ENCODE results near the gene COPS2. TPM values are rescaled to one million over a fixed set of nuclear protein-coding genes. Genes with fewer than 3 reads are reported as not detected.

The COPS2 gene
- total and polyA plus RNA-seq, 9 of the 15 experiments (the other 6 are each of a cell fraction or from before 2014, with no cell fraction given): 66.4 to 154 (median 117) TPM

DNA sequence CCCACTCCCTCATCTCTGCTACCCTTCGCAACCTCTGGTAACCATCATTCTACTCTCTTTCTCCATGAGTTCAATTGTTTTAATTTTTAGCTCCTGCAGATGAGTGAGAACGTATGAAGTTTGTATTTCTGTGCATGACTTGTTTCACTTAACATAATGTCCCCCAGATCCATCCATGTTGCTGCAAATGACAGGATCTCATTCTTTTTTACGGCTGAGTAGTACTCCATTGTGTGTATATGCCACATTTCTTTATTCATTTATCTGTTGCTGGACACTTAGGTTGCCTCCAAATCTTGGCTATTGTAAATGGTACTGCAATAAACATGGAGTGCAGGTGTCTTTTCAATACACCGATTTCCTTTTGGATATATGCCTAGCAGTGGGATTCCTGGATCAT is 26.7 kb upstream of the COPS2 start:
- TF ChIP-seq RBM17 (IDR thresholded peaks at IDR 0.05; ENCODE audit: borderline replicate concordance, low read depth, low read length): no peak
- TF ChIP-seq RBM25 (IDR thresholded peaks at IDR 0.05; ENCODE audit: low read depth, low read length, severe bottlenecking): peak; percentile 32
- TF ChIP-seq ZNF146 (CRISPR knock-in tag; IDR thresholded peaks at IDR 0.05; ENCODE audit: unreplicated experiment): peak; percentile 60
- TF ChIP-seq ZNF212 (CRISPR knock-in tag; IDR thresholded peaks at IDR 0.05): no peak
- TF ChIP-seq ZNF239 (CRISPR knock-in tag; IDR thresholded peaks at IDR 0.05): no peak
- Histone ChIP-seq H3K27me3 (ENCODE audit: control insufficient read depth in 2 of 2, insufficient read depth in 2 of 2, low read length in 2 of 2) (no peaks in the 10 kb centered on the region), H2AFZ (ENCODE audit: low read depth, low read length) (no peak overlapping the region), H4K20me1 (replicated peaks; ENCODE audit: control insufficient read depth, insufficient read depth, low read length) (no peaks in the 10 kb centered on the region), H3K36me3 (ENCODE audit: control insufficient read depth, insufficient read depth, low read length) (peaks cover 19% of the 10 kb centered on the region), H3K27ac (ENCODE audit: extremely low read depth, low read depth, low read length) (no peak overlapping the region), H3K9me3 (replicated peaks; ENCODE audit: control insufficient read depth, insufficient read depth, low read depth, low read length) (no peaks in the 10 kb centered on the region; the same call in 1 of the 2 replicates), H3K4me2 (ENCODE audit: insufficient read depth, low read length) (no peak overlapping the region), H3K9me1 (ENCODE audit: control insufficient read depth, insufficient read depth, low read length) (no peaks in the 10 kb centered on the region), H3K9ac (ENCODE audit: insufficient read depth in 1 of 2, low read depth in 2 of 2, low read length in 2 of 2) (no peak overlapping the region), H3K4me1 (replicated peaks in 1 of 2; ENCODE audit: control insufficient read depth in 2 of 2, insufficient read depth in 2 of 2, low read length in 2 of 2) (peaks cover 0 to 6% of the 10 kb centered on the region in 2 experiments; a peak in 3 of 5 replicates), H3K79me2 (ENCODE audit: control insufficient read depth, insufficient read depth, low read length) (peaks cover 74% of the 10 kb centered on the region), H3K4me3 (no peak overlapping the region)
- DNase-seq (ENCODE audit: extremely low read depth in 1 of 4, low spot score in 3 of 4): no peak
- no peak for FAIRE-seq
- ChIA-PET CTCF (ENCODE audit: low intra/inter-chr PET ratio) (no interaction called here), POLR2A (no interaction called here)
- in situ Hi-C loops (cut with MboI): no loop called here
- intact Hi-C loops (cut with micrococcal nuclease): no loop called here
- 98% methylated on average over 4 of the region's 4 CpGs for WGBS (ENCODE audit: insufficient coverage, low coverage, missing lambda C conversion rate)
- BruUV-seq (replicated peaks): no TSS peak
- no peak for ATAC-seq
